Calu3 (cell line): ENCODE measurements around the gene RGS17. TPM values are rescaled to one million over a fixed set of nuclear protein-coding genes. Genes with fewer than 3 reads are reported as not detected.

ENCODE experiments used
- BruUV-seq: library from RNA; stranded (reverse); fragments of 400-500 nt; replicated peaks from 2 replicates; lab custom pipeline; 2021; lab: Mats Ljungman, UMichigan
- CTCF ChIA-PET: fragments of 300-600 bp; sonication (Branson Sonifier 250); formaldehyde crosslinking; loops from one replicate; lab custom pipeline; 2022; ENCODE audit warnings: antibody characterized with exemption; lab: Charles Lee
- DNase-seq: peaks from one replicate; pipeline ENCODE4 v3.0.0; 2022
- H3K27ac Mint-ChIP-seq: one replicate; pipeline ENCODE4 v1.8.0; 2022; ENCODE audit warnings: mixed read lengths; ENCODE audit not compliant: unreplicated experiment
- H3K27me3 Mint-ChIP-seq: one replicate; pipeline ENCODE4 v1.8.0; 2022; ENCODE audit warnings: mixed read lengths; ENCODE audit not compliant: unreplicated experiment
- H3K36me3 Mint-ChIP-seq: one replicate; pipeline ENCODE4 v1.8.0; 2022; ENCODE audit warnings: mild to moderate bottlenecking, moderate library complexity, mixed read lengths; ENCODE audit not compliant: insufficient read depth, unreplicated experiment
- H3K4me1 Mint-ChIP-seq: one replicate; pipeline ENCODE4 v1.8.0; 2022; ENCODE audit warnings: mild to moderate bottlenecking, low read depth, mixed read lengths; ENCODE audit not compliant: unreplicated experiment
- H3K4me3 Mint-ChIP-seq: one replicate; pipeline ENCODE4 v1.8.0; 2022; ENCODE audit warnings: mild to moderate bottlenecking, low read depth, moderate library complexity, mixed read lengths; ENCODE audit not compliant: unreplicated experiment
- H3K9me3 Mint-ChIP-seq: one replicate; pipeline ENCODE4 v1.8.0; 2022; ENCODE audit warnings: low read depth, mixed read lengths; ENCODE audit not compliant: unreplicated experiment
- CTCF ChIP-seq: fragments of 200-600 bp; IDR thresholded peaks from one replicate; pipeline ENCODE4 v1.8.0; 2022; ENCODE audit warnings: antibody characterized with exemption; ENCODE audit not compliant: unreplicated experiment
- intact Hi-C: fragments of 100-400 bp; cut with micrococcal nuclease; formaldehyde crosslinking; loops from one replicate; pipeline ENCODE4 v1.10.0; 2022; ENCODE audit not compliant: unreplicated experiment
- total RNA-seq: library from RNA; stranded (reverse); gene quantifications from 2 replicates; pipeline ENCODE4 v1.2.3, GENCODE V29; 2022

The RGS17 gene
- total RNA-seq, 1 experiment from 2014 or later = 0.78 TPM

DNA sequence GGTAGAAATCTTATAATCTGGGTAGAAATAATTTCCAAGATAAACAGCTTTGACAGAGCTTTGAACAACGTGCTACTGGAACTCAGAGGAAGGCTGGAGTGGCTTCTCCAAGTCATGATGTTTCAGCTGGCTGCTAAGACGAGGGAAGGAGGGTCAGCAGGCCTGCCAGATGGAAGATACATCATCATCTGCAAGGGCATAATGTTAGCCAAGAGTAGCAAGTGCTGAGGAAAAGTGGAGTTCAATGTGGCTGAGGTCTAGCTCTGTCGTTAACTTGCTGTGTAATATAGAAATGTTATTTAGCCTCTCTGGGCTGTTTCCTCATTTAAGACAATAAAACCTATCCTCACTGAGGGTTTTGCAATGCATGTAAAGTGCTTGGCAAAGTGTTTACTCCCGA lies 35.1 kb downstream of the RGS17 start:
- intact Hi-C loops = no loop called here
- no peak for DNase-seq
- no TSS peak for BruUV-seq
- TF ChIP-seq CTCF = no peak
- H3K36me3 Mint-ChIP-seq = no peaks in the 10 kb centered on the region
- H3K9me3 Mint-ChIP-seq = no peaks in the 10 kb centered on the region
- CTCF ChIA-PET = no interaction called here
- no peaks in the 10 kb centered on the region for H3K27me3 Mint-ChIP-seq
- H3K4me3 Mint-ChIP-seq = no peak overlapping the region
- no peaks in the 10 kb centered on the region for H3K4me1 Mint-ChIP-seq
- H3K27ac Mint-ChIP-seq = no peak overlapping the region

DNA sequence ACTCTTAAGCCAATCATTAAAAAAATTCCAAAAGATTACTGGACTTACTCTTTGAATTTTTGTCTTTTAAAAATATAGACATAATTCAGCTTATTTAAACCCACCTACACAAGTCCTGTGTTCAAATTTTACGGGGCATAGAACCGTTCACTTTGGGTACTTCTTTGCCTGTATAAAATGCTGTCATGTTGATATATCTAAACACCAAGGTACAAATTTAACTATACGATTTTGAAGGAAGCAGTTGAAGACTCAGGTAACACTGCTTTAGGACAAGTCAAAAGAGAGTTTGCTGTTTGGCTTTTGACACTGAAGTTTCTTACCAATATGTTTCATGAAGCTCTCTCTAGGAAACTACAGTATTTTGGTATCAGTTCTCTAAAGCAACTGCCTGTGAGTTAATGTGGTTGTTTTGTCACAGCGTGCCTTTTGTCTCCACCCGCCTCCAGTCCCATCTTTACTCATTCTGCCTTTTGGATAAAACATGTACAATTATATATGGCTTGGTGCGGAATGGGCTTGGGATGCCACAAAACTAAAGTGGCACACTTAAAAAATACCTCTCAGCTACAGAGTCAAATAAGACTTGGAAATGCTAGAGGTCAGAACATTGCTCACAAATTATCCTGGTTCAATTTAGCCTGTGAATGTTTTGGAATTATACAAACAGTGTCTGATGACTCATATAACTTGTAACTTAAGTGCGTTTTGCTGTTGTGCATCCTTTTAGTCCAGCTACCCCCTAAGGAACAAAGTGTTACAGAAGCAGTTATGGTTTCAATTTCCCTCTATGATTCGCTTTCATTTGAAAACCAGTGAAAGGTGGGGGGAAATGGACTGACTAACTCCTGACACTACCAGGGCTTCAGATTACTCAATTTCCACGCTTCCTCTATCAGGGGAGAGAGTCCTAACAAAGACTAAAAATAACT lies 38.7 kb downstream of the RGS17 start:
- intact Hi-C loops = no loop called here
- Mint-ChIP-seq H3K27me3 (no peaks in the 10 kb centered on the region), H3K27ac (no peak overlapping the region), H3K9me3 (no peaks in the 10 kb centered on the region), H3K36me3 (no peaks in the 10 kb centered on the region), H3K4me1 (no peaks in the 10 kb centered on the region), H3K4me3 (no peak overlapping the region)
- BruUV-seq = no TSS peak
- no peak for TF ChIP-seq CTCF
- CTCF ChIA-PET = no interaction called here
- DNase-seq = no peak

DNA sequence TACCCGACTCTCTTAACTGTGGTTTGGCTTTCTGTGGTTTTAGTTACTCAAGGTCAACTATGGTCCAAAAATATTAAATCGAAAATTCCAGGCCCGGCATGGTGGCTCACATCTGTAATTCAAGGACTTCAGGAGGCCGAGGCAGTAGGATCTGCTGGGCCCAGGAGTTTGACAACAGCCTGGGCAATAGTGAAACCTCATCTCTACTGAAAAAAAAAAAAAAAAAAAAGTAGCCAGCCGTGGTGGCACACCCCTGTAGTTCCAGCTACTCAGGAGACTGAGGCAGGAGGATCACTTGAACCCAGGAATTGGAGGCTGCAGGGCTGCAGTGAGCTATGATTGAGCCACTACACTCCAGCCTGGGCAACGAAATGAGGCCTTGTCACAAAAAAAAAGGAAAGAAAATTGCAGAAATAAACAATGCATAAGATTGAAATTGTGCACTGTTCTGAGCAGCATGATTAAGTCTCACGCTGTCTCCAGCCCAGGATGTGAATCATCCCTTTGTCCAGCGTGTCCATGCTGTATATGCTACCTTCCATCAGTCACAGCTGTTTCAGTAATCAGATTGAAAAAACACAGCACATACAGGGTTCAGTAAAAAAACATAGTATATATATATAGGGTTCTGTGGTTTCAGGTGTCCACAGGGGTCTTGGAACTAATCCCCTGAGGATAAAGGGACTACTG lies 40.7 kb downstream of the RGS17 start:
- no TSS peak for BruUV-seq
- no peaks in the 10 kb centered on the region for H3K9me3 Mint-ChIP-seq
- intact Hi-C loops = no loop called here
- TF ChIP-seq CTCF = no peak
- DNase-seq = no peak
- no peak overlapping the region for H3K4me3 Mint-ChIP-seq
- CTCF ChIA-PET = interaction anchor here (0.6 kb wide), 1 partner anchor 58 kb away, joined by 3 read pairs; no protein-coding TSS in a partner anchor
- no peaks in the 10 kb centered on the region for H3K27me3 Mint-ChIP-seq
- no peaks in the 10 kb centered on the region for H3K36me3 Mint-ChIP-seq
- no peaks in the 10 kb centered on the region for H3K4me1 Mint-ChIP-seq
- no peak overlapping the region for H3K27ac Mint-ChIP-seq

DNA sequence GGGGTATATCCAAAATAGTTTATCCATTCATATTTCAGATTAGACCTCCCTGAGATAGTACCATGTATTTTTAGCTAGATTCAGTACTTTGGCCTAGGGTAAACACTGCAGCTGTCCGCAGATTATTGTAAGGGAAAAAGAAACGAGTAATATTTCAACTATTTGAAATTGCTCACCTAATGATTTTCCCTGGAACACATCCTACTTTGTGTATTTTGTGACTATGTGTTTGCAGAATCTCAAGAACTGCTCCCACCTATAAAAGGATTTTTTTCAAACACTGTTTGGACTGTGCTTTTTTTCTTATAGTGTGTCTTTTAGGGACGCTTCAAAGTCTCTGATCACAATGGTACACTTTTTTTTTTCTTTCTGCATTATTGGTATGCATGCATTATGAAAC lies 42.3 kb downstream of the RGS17 start:
- Mint-ChIP-seq H3K27me3 (no peaks in the 10 kb centered on the region), H3K4me3 (no peak overlapping the region), H3K4me1 (no peaks in the 10 kb centered on the region), H3K27ac (no peak overlapping the region), H3K36me3 (no peaks in the 10 kb centered on the region), H3K9me3 (no peaks in the 10 kb centered on the region)
- no peak for TF ChIP-seq CTCF
- DNase-seq = no peak
- CTCF ChIA-PET = no interaction called here
- intact Hi-C loops = no loop called here
- no TSS peak for BruUV-seq
